Stimulated activated CD8-positive, alpha-beta memory T cell treated with anti-CD3 and anti-CD28 coated beads, Interleukin-4, amount 100 ng/mL, for 4 hours (primary cell): ENCODE data around the gene GPALPP1.
"Not testable (repeated sequence)": the region's sequence is repeated elsewhere in the genome, so short reads cannot be mapped to it uniquely, and the experiment has no call there.

ENCODE experiments used
- DNase-seq, 2 donors: peaks; one replicate each; pipeline ENCODE4 v3.0.0-alpha.2; 2020; ENCODE audit warnings: low read depth in 2 of 2, low spot score in 1 of 2

The GPALPP1 gene

GRCh38 chr13:45060062-45060461, 70.7 kb downstream of the GPALPP1 start:
- DNase-seq, result no peak

- DNase-seq, result no peak
These were observed 74.0 kb downstream of the GPALPP1 start for GRCh38 chr13:45063261-45063860.

GRCh38 chr13:45063889-45064288, 74.6 kb downstream of the GPALPP1 start:
- DNase-seq, result not testable (repeated sequence)

GRCh38 chr13:45064889-45065288, 75.6 kb downstream of the GPALPP1 start:
- no peak for DNase-seq

GRCh38 chr13:45068036-45069001, 79.0 kb downstream of the GPALPP1 start:
- DNase-seq, result no peak

GRCh38 chr13:45073809-45074208, 84.5 kb downstream of the GPALPP1 start:
- DNase-seq, result no peak

GRCh38 chr13:45074721-45075120, 85.4 kb downstream of the GPALPP1 start:
- DNase-seq, result no peak

GRCh38 chr13:45078003-45078402, 88.7 kb downstream of the GPALPP1 start:
- no peak for DNase-seq
